NT2/D1 (cell line): ENCODE results near the gene PHAF1.

Experiments used
- DNase-seq: peaks from one replicate; pipeline ENCODE4 v3.0.0-alpha.2; 2011; ENCODE audit warnings: low read depth, low spot score
- H3K27me3 ChIP-seq: 2 replicates; pipeline ENCODE4 v1.6.0; 2011; ENCODE audit warnings: mild to moderate bottlenecking; ENCODE audit not compliant: insufficient read length, insufficient read depth
- H3K36me3 ChIP-seq: 2 replicates; pipeline ENCODE4 v1.6.1; 2011; ENCODE audit warnings: mild to moderate bottlenecking, low read length, mixed read lengths; ENCODE audit not compliant: insufficient read depth, insufficient read length
- H3K4me1 ChIP-seq: 2 replicates; pipeline ENCODE4 v1.5.1; 2011; ENCODE audit not compliant: insufficient read depth, insufficient read length
- H3K4me3 ChIP-seq: 2 replicates; pipeline ENCODE4 v1.5.1; 2011; ENCODE audit warnings: low read depth; ENCODE audit not compliant: insufficient read length
- H3K9ac ChIP-seq: 2 replicates; pipeline ENCODE4 v1.6.0; 2011; ENCODE audit warnings: low read depth; ENCODE audit not compliant: insufficient read length
- H3K9me3 ChIP-seq: 2 replicates; pipeline ENCODE4 v1.5.1; 2011; ENCODE audit warnings: mild to moderate bottlenecking, low read length; ENCODE audit not compliant: insufficient read depth
- SUZ12 ChIP-seq: IDR thresholded peaks from 2 replicates; pipeline ENCODE4 v1.6.1; 2011; ENCODE audit not compliant: insufficient read length, insufficient read depth; ENCODE audit errors: extremely low read depth
- YY1 ChIP-seq: IDR thresholded peaks from 2 replicates; pipeline ENCODE4 v1.6.1; 2011; ENCODE audit not compliant: insufficient read length, insufficient read depth
- ZNF274 ChIP-seq: IDR thresholded peaks from 2 replicates; pipeline ENCODE4 v1.6.1; 2011; ENCODE audit warnings: mild to moderate bottlenecking, low read depth, low read length

Gene PHAF1

DNA sequence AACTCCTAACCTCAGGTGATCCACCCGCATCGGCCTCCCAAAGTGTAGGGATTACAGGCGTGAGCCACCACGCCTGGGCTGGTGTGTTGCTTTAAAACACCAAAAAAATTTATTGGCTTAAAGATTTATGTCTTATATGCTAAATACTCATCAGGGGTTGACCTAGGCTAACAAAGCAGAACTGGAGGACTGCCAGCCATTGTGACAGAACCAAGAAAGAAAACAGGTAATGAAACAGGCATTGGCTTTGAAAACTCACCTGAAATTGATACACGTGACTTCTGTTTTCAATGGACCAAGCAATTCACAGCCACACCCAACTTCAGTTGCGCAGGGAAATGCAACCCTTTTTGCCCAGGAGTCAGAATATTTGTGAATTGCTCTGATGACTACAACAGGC is 4.9 kb upstream of the PHAF1 start:
- Histone ChIP-seq H3K36me3 (peaks cover 3% of the 10 kb centered on the region), H3K4me1 (peaks cover 3% of the 10 kb centered on the region), H3K4me3 (no peak overlapping the region), H3K27me3 (no peaks in the 10 kb centered on the region), H3K9me3 (no peaks in the 10 kb centered on the region), H3K9ac (no peak overlapping the region)
- no peak for DNase-seq
- TF ChIP-seq YY1 (no peak), ZNF274 (no peak), SUZ12 (no peak)

DNA sequence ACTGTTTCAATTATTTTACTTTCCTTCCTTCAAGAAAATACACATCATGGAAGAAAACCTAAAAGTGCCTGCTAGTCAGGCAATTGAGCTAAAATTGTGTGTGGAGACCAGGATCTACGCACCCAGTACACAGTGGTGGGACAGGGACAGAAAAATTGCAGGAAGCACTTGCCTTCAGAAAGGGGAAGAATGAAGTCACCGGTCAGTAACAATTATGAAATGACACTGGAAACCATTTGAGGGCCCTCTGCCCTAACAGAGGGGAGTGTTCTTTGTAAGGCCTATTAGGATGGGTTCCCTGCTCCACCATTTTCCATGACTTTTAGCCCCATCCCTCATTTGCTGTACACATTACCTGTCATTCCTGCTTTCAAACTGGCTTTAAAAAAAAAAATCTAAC is 4.5 kb upstream of the PHAF1 start:
- Histone ChIP-seq H3K27me3 (no peaks in the 10 kb centered on the region), H3K4me1 (peaks cover 3% of the 10 kb centered on the region), H3K36me3 (peaks cover 3% of the 10 kb centered on the region), H3K4me3 (no peak overlapping the region), H3K9me3 (no peaks in the 10 kb centered on the region), H3K9ac (no peak overlapping the region)
- no peak for TF ChIP-seq ZNF274
- no peak for TF ChIP-seq YY1
- TF ChIP-seq SUZ12: no peak
- no peak for DNase-seq

DNA sequence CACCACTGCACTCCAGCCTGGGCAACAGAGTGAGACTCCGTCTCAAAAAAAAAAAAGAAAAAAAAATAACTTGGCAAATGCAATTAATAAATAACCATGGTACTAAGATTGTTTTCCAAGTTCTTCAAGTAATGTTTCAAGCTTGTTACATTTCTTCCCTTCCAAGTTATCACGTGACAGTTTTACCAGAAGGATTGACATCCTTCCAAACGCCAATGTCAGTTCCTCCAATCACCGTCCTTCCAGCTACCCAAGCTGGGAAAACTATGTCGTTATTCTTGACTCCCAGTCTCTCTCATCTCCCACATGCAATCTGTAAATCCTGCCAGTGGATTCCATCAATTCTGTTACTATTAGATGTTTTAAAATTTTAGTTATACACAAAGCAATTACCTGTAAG is 3.9 kb upstream of the PHAF1 start:
- H3K9ac ChIP-seq: no peak overlapping the region
- no peak overlapping the region for H3K4me3 ChIP-seq
- H3K9me3 ChIP-seq: no peaks in the 10 kb centered on the region
- DNase-seq: no peak
- no peaks in the 10 kb centered on the region for H3K27me3 ChIP-seq
- TF ChIP-seq ZNF274 (no peak), YY1 (no peak), SUZ12 (no peak)
- peaks cover 3% of the 10 kb centered on the region for H3K4me1 ChIP-seq
- peaks cover 3% of the 10 kb centered on the region for H3K36me3 ChIP-seq

- Histone ChIP-seq H3K36me3 (peaks cover 16% of the 10 kb centered on the region), H3K27me3 (no peaks in the 10 kb centered on the region), H3K9me3 (no peaks in the 10 kb centered on the region), H3K4me3 (no peak overlapping the region), H3K4me1 (peaks cover 6% of the 10 kb centered on the region), H3K9ac (peak overlapping the region; percentile 99)
- no peak for TF ChIP-seq SUZ12
- no peak for TF ChIP-seq YY1
- TF ChIP-seq ZNF274: no peak
- no peak for DNase-seq
Observed at GRCh38 chr16:67108489-67108888, 1.3 kb upstream of the PHAF1 start.

GRCh38 chr16:67108931-67109406 is 772 bp upstream of the PHAF1 start:
- Histone ChIP-seq H3K9ac (peak overlapping the region; percentile 99), H3K9me3 (no peaks in the 10 kb centered on the region), H3K4me3 (peak overlapping the region; percentile 100), H3K36me3 (peaks cover 16% of the 10 kb centered on the region), H3K4me1 (peaks cover 6% of the 10 kb centered on the region), H3K27me3 (no peaks in the 10 kb centered on the region)
- no peak for TF ChIP-seq ZNF274
- no peak for TF ChIP-seq YY1
- no peak for TF ChIP-seq SUZ12
- DNase-seq: no peak

DNA sequence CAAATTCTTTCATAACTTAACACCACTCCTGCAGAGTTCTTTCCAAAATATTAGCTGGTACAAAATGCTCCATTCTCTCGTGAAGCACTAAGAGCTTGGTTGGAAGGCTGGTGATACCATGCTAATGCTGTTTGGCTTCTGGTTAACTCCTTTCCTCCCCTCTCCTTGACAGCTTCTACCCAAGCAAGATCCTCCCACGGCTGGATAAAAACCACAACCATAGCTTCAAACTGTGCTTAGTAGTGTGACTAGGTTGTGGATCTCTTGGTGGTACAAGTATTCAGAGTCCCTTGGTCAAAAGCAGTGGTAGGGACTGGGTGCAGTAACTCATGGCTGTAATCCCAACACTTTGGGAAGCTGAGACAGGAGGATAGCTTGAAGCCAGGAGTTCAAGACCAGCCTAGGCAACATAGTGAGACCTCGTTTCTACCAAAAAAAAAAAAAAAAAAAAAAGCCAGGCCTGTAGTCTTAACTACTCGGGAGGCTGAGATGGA is 2.3 kb downstream of the PHAF1 start:
- H3K9ac ChIP-seq: no peak overlapping the region
- H3K36me3 ChIP-seq: peaks cover 16% of the 10 kb centered on the region
- no peaks in the 10 kb centered on the region for H3K27me3 ChIP-seq
- TF ChIP-seq YY1 (no peak), SUZ12 (no peak), ZNF274 (no peak)
- no peak overlapping the region for H3K4me3 ChIP-seq
- peaks cover 6% of the 10 kb centered on the region for H3K4me1 ChIP-seq
- H3K9me3 ChIP-seq: no peaks in the 10 kb centered on the region
- DNase-seq: no peak

DNA sequence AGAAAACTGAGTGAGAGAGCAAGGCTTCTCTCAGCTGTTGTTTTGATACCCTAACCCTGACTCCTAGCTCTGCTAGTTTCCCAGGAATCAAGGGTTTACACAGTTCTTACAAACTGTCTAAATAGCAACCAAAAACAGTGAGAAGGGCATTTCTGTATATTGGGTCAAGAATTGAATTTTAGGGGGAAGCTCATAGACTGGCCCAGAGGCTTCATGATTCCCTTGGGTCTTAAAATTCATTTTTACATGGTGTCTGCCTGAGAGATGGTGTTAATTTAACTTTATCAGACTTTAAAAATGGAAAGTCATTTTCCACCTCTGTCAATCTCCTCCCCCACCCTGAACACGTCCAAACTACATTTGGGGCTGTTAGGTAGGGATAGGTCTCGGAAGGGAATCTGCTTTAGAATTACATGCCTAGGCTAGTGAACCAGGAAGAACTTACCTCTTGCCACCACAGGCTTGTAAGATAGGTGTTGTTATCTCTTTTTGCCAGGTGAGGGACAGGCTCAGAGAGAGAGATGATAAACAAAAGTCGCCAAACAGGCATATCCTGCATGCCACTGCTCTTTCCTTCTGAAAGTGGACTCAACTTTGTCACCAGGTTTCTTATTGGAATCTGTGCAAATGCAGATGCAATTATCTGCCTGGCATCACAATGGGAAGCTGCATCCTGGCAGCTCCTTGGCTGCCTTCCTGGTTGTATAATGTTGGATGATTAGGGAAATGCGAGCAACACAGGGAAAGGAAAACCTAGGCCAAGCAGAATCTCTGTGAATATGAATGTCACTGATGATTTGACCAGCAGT is 3.1 kb downstream of the PHAF1 start:
- no peak for DNase-seq
- Histone ChIP-seq H3K9me3 (no peaks in the 10 kb centered on the region), H3K27me3 (no peaks in the 10 kb centered on the region), H3K36me3 (peaks cover 16% of the 10 kb centered on the region), H3K4me1 (peaks cover 6% of the 10 kb centered on the region), H3K4me3 (no peak overlapping the region), H3K9ac (no peak overlapping the region)
- TF ChIP-seq ZNF274 (no peak), SUZ12 (no peak), YY1 (no peak)
